Retinal pigment epithelial cell (primary cell): ENCODE data around the gene PNMA6E.
"Not testable (repeated sequence)": the region's sequence is repeated elsewhere in the genome, so short reads cannot be mapped to it uniquely, and the experiment has no call there.

Experiments
- DNase-seq: peaks from one replicate; pipeline ENCODE4 v3.0.0-alpha.2; 2010; ENCODE audit warnings: low read depth
- H3K4me3 ChIP-seq: 2 replicates; pipeline ENCODE4 v1.5.1; 2011; ENCODE audit warnings: mild to moderate bottlenecking, low read length, control low read depth, moderate library complexity
- TF ChIP-seq, protein P1 (sequence below): conservative IDR thresholded peaks from 2 replicates; pipeline ENCODE4 v1.5.1; 2011; ENCODE audit warnings: low read depth, low read length, control low read depth, inconsistent platforms

PNMA6E gene

DNA sequence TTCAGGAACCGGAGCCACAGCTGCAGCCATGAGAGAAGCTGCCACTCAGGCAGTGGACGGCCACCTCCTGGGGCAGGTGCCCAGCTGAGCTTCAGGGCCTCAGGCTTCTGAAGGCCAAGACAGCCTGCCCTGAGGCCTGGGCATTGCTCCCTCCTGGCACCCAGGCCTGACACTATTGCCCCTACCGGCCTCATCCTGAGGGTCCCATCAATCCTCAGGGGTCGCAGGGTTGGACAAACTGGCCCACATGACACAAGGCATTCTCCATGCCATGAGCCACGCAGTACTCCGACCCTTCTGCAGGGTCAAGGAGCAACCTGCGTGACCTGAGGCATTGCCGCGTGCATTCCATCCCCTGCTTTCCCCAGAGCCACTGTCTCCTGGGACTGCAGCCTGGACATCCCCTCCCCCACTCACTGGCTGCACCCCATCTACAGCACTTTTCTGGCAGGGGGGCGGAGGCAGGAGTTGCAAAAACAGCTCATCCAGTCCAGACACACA, 7.1 kb upstream of the PNMA6E start:
- TF ChIP-seq, protein P1, sequence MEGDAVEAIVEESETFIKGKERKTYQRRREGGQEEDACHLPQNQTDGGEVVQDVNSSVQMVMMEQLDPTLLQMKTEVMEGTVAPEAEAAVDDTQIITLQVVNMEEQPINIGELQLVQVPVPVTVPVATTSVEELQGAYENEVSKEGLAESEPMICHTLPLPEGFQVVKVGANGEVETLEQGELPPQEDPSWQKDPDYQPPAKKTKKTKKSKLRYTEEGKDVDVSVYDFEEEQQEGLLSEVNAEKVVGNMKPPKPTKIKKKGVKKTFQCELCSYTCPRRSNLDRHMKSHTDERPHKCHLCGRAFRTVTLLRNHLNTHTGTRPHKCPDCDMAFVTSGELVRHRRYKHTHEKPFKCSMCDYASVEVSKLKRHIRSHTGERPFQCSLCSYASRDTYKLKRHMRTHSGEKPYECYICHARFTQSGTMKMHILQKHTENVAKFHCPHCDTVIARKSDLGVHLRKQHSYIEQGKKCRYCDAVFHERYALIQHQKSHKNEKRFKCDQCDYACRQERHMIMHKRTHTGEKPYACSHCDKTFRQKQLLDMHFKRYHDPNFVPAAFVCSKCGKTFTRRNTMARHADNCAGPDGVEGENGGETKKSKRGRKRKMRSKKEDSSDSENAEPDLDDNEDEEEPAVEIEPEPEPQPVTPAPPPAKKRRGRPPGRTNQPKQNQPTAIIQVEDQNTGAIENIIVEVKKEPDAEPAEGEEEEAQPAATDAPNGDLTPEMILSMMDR: no peak
- no peak overlapping the region for H3K4me3 ChIP-seq
- DNase-seq: no peak

GRCh38 chrX:153407736-153408135, 6.6 kb upstream of the PNMA6E start:
- H3K4me3 ChIP-seq: no peak overlapping the region
- no peak for DNase-seq
- TF ChIP-seq, protein P1: no peak

- DNase-seq: no peak
- TF ChIP-seq, protein P1: no peak
- H3K4me3 ChIP-seq: no peak overlapping the region
Observed at GRCh38 chrX:153406903-153407302, 5.8 kb upstream of the PNMA6E start.

GRCh38 chrX:153406011-153406410, 4.9 kb upstream of the PNMA6E start:
- TF ChIP-seq, protein P1: no peak
- H3K4me3 ChIP-seq: no peak overlapping the region
- DNase-seq: no peak

- DNase-seq: no peak
- TF ChIP-seq, protein P1: no peak
- no peak overlapping the region for H3K4me3 ChIP-seq
Observed at GRCh38 chrX:153405426-153405825, 4.3 kb upstream of the PNMA6E start.

- not testable (repeated sequence) for DNase-seq
Observed at GRCh38 chrX:153404333-153404732, 3.2 kb upstream of the PNMA6E start.

GRCh38 chrX:153400146-153401132, 711 bp downstream of the PNMA6E start:
- TF ChIP-seq, protein P1: peak; percentile 73
- no peak overlapping the region for H3K4me3 ChIP-seq
- no peak for DNase-seq

More at GRCh38 chrX:153404333-153404732, 3.2 kb upstream of the PNMA6E start:
- H3K4me3 ChIP-seq: not testable (repeated sequence)
